ENCODE measurements around the gene EBLN1.
"Not testable (repeated sequence)": the region's sequence is repeated elsewhere in the genome, so short reads cannot be mapped to it uniquely, and the experiment has no call there.

The EBLN1 gene

DNA sequence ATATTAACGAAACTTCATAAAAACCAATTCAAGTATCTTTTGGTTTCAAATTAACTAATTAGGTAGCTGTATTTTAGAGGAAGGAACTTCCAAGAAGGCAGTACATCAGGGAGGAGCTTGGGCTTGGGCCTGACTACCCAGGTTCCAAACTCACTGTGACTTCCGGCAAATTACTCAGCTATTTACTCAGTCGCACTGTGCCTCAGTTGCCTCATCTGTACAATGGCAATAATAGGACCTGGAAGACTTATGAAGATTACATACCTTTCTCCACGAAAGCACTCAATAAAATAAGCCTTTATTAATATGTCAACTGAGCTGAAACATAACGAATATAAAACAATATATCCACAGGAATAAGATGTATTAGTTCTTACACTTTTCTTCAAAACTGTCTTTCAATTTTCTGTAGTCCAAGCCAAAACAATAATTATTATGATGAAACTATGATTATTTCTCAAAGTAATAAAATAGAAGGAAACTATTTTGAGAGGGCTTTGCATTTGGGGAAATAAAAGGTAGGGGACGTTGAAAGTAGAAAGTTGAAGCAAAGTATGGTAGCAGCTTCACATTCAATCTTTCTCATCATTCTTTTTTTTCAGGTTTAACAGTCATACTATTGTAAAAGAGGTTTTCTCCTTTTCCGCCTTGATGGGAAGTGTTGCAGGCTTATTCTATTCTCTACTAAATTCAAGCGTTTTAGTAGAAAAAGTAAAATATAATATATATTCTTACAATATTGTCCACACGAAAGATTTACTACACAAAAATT lies 10.5 kb upstream of the EBLN1 start:
- DNase-seq (ENCODE audit: low read depth in 2 of 2) = no peak

DNA sequence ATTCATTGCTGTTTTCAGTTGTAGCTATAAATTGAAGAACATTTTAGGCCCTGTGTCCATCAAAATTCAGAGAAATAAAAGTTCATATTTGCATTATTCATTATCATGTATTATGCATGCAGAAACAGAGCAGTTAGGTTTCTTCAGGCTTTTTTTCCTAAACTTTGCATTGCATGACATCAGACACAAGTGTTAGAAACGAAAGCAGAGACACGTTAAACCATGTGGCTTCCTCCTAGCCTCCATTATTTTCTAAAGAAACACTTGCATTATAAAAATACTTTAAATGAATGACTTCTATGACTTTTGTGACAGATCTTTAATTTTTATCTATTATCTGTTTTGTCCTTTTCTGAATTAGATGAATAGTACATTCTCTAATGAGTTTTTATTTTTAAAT lies 8.8 kb upstream of the EBLN1 start:
- no peak for DNase-seq (ENCODE audit: low read depth in 2 of 2)

DNA sequence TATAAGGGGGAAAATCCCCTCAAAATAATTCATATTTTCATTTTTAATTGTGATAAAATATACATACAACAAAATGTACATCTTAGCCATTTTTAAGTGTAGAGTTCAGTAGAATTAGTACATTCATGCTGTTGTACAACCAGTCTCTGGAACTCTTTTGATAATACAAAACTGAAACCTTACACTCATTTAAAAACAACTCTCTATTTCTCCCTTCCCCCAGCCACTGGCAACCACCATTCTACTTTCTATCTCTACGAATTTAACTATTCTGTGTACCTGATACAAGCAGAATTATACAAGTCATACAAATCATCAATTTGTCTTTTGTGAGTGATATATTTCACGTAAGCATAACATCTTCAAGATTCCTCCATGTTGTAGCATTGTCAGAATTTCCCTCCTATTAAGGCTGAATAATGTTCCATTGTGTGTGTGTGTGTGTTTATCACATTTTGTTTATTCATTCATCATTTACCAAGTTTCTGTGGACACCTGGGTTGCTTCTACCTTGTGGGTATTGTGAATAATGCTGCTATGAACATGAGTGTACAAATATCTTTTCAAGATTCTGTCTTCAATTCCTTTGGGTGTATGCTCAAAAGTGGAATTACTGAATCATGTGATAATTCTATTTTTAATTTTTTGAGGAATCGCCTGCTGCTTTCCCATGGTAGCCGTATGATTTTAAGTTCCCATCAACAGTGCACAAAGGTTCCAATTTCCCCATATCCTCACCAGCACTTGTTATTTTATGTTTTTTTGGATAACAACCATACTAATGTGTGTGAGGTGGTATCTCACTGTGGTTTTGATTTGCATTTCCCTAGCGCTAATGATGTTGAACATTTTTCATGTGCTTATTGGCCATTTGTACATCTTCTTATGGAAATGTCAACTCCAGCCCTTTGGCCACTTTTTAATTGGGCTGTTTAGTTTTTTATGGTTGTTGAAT lies 4.7 kb upstream of the EBLN1 start:
- no peak for DNase-seq (ENCODE audit: low read depth in 2 of 2)

DNA sequence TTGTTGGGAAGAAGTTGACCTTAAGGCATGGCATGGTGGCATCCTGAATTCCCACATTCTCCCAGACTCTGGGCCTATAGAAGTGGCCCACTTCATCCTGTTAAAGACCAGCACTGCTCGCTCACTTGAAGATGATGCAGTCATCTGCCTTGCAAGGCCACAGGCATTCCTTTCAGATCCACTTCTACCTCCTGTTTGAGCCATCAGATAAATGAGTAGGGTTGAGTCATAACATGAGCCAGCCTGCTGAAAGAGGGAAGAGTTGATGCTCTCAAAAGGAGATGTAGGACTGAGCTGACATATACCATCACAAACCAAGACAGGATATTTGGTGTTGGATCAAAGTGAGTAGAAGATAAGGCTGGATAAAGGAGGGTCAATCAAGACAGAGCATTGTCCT lies 1.5 kb upstream of the EBLN1 start:
- no peak for DNase-seq (ENCODE audit: low read depth in 2 of 2)

DNA sequence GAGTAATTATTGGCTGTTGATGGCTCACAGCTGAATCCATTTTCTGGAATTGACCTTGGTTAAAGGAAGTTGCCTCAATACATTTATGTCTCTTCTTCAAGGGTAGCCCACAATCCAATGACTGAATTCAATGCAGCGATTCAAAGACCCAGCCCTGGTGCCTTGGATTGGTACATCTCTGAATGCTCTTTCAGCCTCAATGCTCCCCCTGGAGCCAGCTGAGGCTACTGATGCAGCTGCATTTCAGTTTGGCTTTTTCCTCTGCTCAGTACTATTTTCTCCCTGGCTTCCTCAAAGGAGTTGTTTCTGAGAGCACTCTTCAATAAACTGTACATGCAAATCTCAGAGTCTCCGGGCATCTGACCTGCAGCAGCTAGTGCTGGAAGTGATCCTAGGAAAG lies 633 bp upstream of the EBLN1 start:
- no peak for DNase-seq (ENCODE audit: low read depth in 2 of 2)

DNA sequence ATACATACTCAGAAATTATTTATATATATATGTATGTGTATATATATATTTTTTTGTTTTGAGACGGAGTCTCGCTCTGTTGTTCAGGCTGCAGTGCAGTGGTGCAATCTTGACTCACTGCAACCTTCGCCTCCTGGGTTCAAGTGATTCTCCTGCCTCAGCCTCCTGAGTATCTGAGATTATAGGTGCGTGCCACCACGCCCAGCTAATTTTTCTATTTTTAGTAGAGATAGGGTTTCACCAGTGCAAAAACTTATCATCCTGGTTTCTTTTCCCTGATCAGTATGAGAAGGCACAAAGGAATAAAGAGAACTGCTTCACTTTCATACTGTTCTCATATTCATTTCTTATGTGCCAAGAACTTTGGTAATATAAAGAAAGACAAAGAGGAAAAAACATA lies 731 bp downstream of the EBLN1 start:
- not testable (repeated sequence) for DNase-seq (ENCODE audit: low read depth in 2 of 2)

DNA sequence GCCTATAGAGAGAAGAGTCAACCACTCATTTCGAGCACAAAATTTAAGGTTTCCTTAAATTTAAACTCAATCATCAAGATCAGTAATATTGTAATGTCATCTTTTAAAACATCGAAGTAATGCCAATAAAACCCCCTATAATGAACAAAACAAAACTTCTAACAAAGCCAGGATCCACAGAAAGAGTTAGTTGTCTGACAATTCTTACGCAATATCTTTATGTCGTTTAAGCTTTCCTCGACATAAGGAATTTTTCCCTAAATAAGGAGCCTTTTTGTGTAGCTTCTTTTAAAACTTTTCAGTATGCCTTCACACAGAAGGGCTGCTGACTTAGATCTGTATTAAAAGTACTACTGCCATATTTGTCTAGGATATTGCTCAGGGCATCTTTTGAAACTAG lies 7.5 kb downstream of the EBLN1 start:
- DNase-seq (ENCODE audit: low read depth in 2 of 2) = no peak

DNA sequence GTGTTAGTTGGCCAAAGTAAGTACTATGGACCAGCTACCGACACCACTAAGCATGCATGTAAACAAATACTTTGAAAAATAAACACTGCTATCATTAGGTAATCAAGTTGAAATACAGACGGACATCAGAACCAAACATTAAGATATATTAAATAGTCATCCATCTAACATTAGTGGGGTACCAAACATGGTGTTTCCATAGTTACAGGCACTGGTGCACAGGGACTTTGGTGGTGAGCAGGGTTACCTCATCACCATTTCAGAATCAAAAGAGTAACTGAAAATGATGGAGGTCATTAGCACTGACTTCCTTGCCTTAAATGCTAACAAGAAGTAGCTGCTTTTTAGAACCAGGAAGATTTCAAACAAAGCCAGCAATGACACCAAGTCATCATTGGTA lies 23.9 kb downstream of the EBLN1 start:
- no peak for DNase-seq (ENCODE audit: low read depth in 2 of 2)

DNA sequence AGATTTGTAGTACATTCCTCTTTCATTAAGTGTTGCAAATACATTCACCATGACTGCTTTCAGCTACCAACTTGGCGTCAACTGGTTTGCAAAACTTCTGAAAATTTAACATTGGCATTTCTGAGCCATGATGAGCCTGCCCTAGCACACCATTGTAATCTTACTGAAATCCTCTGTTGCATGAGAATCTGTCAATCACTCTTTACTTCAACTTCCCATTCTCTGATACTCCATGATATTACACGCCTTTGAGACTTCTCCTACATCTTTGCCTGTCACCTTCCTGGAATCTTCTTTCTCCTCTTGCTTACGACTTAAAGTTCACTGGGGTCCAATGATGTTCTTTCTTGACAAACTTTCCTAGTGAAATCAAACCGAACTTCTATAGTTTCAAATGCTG lies 32.2 kb downstream of the EBLN1 start:
- DNase-seq (ENCODE audit: low read depth in 2 of 2) = no peak

DNA sequence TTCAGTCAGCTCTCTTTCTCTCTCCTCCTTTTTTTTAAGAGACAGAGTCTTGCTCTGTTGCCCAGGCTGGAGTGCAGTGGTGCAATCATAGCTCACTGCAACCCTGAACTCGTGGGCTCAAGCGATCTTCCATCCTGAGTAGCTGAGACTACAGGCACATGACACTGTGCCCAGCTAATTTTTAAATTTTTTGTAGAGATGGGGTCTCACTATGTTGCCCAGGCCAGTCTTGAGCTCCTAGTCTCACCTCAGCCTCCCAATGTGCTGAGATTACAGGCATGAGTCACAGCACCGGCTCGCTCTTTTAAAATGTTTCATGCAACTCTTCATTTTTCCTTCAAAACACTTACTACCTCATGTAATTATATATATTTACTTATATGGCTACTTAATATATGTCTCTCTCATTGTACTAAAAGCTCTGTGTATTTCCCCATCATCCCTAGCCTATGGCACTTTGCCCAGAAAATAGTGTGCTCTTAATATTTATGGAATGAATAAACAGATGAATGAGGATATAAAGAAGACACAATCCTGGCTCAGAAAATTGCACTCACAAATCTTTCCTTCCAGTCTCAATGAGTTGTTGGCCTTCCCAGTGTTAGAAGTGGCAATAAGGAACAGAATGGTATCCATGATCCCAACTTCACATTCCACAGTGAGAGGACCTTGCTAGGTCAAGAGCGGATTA lies 33.9 kb downstream of the EBLN1 start:
- no peak for DNase-seq (ENCODE audit: low read depth in 2 of 2)

DNA sequence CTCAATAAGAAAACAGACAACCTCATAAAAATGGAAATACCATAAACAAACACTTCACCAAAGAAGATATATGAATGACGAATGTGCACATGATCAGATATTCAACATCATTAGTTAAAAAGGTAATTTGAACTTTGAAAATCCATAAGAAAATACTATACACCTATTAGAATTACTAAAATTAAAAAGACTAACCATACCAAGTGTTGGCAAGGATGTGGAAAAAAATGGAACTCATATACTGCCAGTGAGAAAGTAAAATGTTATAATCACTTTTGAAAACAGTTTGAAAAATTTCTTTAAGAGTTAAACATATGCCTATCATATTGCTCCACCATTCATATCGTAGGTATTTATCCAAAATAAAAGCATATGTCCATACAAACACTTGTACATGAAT lies 37.1 kb downstream of the EBLN1 start:
- no peak for DNase-seq (ENCODE audit: low read depth in 2 of 2)

DNA sequence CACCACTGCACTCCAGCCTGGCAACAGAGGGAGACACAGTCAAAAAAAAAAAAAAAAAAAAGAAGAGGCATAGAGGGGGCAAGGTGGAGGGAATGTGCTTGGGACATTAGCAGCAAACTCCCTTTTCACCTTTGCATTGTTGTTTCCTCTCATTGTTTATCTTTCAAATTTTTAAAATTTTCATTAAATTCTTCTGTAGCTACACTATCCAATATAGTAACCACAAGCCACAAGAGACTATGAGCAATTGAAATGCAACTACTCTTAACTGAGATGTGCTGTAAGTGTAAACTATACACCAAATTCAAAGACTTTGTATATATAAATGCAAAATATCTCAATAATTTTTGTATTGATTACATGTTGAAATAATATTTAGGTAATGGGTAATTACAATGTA lies 43.4 kb downstream of the EBLN1 start:
- DNase-seq (ENCODE audit: low read depth in 2 of 2) = no peak

DNA sequence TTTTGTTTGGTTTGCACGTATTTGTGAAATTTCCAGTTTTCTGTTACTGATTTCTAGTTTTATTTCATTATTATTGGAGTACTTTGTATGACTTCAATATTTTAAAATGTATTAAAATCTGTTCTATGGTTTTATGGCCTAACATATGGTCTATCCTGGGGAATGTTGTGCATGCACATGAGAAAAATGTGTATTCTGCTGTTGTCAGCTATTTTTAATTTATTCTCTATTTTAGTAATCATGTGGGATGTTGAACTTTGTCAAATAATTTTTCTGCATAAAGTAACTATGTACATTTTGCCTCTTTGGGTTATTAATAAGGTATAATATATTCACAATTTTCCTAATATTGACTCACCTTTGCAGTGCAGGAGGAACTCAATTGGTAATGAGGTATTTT lies 46.7 kb downstream of the EBLN1 start:
- DNase-seq (ENCODE audit: low read depth in 2 of 2) = no peak

DNA sequence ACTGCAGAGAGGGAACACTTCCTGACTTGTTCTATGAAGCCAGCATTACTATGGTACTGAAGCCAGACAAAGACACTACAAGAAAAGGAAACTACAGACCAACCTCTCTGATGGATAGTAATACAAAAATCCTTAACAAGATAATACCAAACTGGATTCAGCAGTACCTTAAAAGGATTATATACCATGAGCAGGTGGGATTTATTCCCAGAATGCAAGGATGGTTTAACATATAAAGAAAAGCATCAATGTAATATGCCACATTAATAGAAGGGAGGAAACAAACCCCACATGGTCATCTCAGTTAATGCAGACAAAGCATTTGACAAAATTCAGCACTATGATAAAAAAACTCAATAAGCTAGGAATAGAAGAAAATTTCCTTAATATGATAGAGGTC lies 47.2 kb downstream of the EBLN1 start:
- DNase-seq (ENCODE audit: low read depth in 2 of 2) = no peak

DNA sequence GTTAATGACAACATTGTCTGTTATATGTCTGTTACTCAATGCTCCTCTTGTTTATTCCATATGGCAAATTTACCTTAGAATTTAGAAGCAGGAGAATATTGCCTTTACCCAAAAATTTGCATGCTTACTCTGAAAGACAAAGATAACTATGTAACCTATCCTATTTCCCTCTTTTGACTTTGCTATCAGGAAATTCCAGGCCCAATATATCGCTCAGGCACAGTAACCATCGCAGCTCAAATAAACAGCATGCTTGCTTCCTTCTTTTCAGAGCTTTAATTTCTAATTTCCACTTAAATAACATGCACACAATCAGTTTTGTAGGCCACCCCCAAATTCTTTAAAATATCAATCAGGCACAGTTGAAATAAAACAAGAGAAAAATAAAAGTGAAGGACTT lies 57.8 kb downstream of the EBLN1 start:
- DNase-seq (ENCODE audit: low read depth in 2 of 2) = no peak

DNA sequence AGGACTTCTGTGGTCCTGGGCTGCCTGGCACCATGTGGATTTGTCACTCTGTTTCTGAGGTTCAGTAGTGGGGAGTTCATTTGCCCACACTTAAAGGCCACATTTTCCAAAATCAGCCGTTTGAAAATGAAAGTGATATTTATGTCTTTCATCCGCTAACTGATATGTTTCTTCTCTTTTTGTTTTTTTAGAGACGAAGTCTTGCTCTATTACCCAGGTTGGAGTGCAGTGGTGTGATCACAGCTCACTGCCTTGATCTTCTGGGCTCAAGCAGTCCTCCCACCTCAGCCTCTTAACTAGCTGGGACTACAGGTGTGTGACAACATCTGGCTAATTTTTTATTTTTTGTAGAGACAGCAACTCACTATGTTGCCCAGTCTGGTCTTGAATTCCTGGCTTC lies 58.6 kb downstream of the EBLN1 start:
- DNase-seq (ENCODE audit: low read depth in 2 of 2) = no peak
